GM18861 (cell line): ENCODE measurements around the gene AHNAK.

ENCODE experiments used
- ATAC-seq: cut with Tn5 transposase; IDR thresholded peaks from one replicate; pipeline ENCODE4 v1.9.1; 2021; ENCODE audit not compliant: unreplicated experiment

Gene AHNAK

GRCh38 chr11:62439785-62440602 is 106.6 kb downstream of the AHNAK start:
- ATAC-seq: no peak

GRCh38 chr11:62438641-62439040 is 108.0 kb downstream of the AHNAK start:
- no peak for ATAC-seq

- ATAC-seq: no peak
These were observed 109.0 kb downstream of the AHNAK start for GRCh38 chr11:62437616-62438015.

GRCh38 chr11:62435846-62436660 is 110.6 kb downstream of the AHNAK start:
- ATAC-seq: no peak

- ATAC-seq: no peak
These were observed 112.7 kb downstream of the AHNAK start for GRCh38 chr11:62433904-62434276.

GRCh38 chr11:62433141-62433903 is 113.3 kb downstream of the AHNAK start:
- no peak for ATAC-seq

- ATAC-seq: no peak
These were observed 113.9 kb downstream of the AHNAK start for GRCh38 chr11:62432695-62433094.

GRCh38 chr11:62431171-62431901 is 115.3 kb downstream of the AHNAK start:
- ATAC-seq: no peak

GRCh38 chr11:62430425-62430824 is 116.2 kb downstream of the AHNAK start:
- ATAC-seq: no peak

- no peak for ATAC-seq
These were observed 117.6 kb downstream of the AHNAK start for GRCh38 chr11:62428871-62429560.

- ATAC-seq: no peak
These were observed 118.9 kb downstream of the AHNAK start for GRCh38 chr11:62427630-62428233.

- ATAC-seq: no peak
These were observed 123.6 kb downstream of the AHNAK start for GRCh38 chr11:62423012-62423411.

- no peak for ATAC-seq
These were observed 124.6 kb downstream of the AHNAK start for GRCh38 chr11:62421996-62422395.

GRCh38 chr11:62420882-62421281 is 125.7 kb downstream of the AHNAK start:
- ATAC-seq: no peak

- no peak for ATAC-seq
These were observed 126.7 kb downstream of the AHNAK start for GRCh38 chr11:62419943-62420342.

GRCh38 chr11:62419314-62419929 is 127.2 kb downstream of the AHNAK start:
- ATAC-seq: no peak

- ATAC-seq: no peak
These were observed 127.9 kb downstream of the AHNAK start, which contains the start of gene SCGB1A1 for GRCh38 chr11:62418733-62419132. SCGB1A1 (plus strand) TSS chr11:62419033; CDS start chr11:62419096, 63 bp downstream.

- no peak for ATAC-seq
These were observed 128.5 kb downstream of the AHNAK start for GRCh38 chr11:62418136-62418535.

- ATAC-seq: no peak
These were observed 130.0 kb downstream of the AHNAK start for GRCh38 chr11:62416596-62416995.
